Suprapubic skin (tissue), 4 donors: Measurements from ENCODE around the gene MAML2. TPM values are rescaled to one million over a fixed set of nuclear protein-coding genes. Genes with fewer than 3 reads are reported as not detected.

Experiments
- DNase-seq, 2 donors: peaks; one replicate each; pipeline ENCODE4 v3.0.0-alpha.2; 2019; ENCODE audit warnings: low spot score in 2 of 2
- H3K27ac ChIP-seq: fragments of 200-600 bp; sonication (generic); one replicate; pipeline ENCODE4 v1.5.1; 2019
- H3K27me3 ChIP-seq: fragments of 200-600 bp; sonication (generic); one replicate; pipeline ENCODE4 v1.5.1; 2019
- H3K36me3 ChIP-seq: fragments of 200-600 bp; sonication (generic); one replicate; pipeline ENCODE4 v1.5.1; 2019
- H3K4me1 ChIP-seq: fragments of 200-600 bp; sonication (generic); one replicate; pipeline ENCODE4 v1.5.1; 2019
- H3K4me3 ChIP-seq: fragments of 200-600 bp; sonication (generic); one replicate; pipeline ENCODE4 v1.5.1; 2019; ENCODE audit warnings: mild to moderate bottlenecking
- H3K9me3 ChIP-seq: fragments of 200-600 bp; sonication (generic); one replicate; pipeline ENCODE4 v1.5.1; 2019
- CTCF ChIP-seq, 2 donors: fragments of 200-600 bp in 1 of 2; fragments of 450-650 bp in 1 of 2; sonication (generic) in 1 of 2; IDR thresholded peaks; one replicate each; pipeline ENCODE4 v1.5.1; 2016 to 2019; ENCODE audit warnings: antibody characterized with exemption in 2 of 2, mild to moderate bottlenecking in 1 of 2, moderate library complexity in 1 of 2
- EP300 ChIP-seq: sonication (generic); formaldehyde crosslinking; IDR thresholded peaks from one replicate; pipeline ENCODE4 v1.6.1; 2017; ENCODE audit warnings: antibody characterized with exemption
- POLR2A ChIP-seq, 2 donors: fragments of 450-650 bp; IDR thresholded peaks; one replicate each; pipeline ENCODE4 v1.6.1; 2017; ENCODE audit warnings: antibody characterized with exemption in 2 of 2, mild to moderate bottlenecking in 2 of 2, moderate library complexity in 2 of 2
- POLR2AphosphoS5 ChIP-seq, 3 donors: sonication (generic); formaldehyde crosslinking; IDR thresholded peaks; one replicate each; pipeline ENCODE4 v1.6.1; 2017; ENCODE audit warnings: antibody characterized with exemption in 3 of 3
- WGBS: methylation state at CpG from one replicate; pipeline ENCODE4 v1.1.5; 2018; 5-methylcytosine and 5-hydroxymethylcytosine counted together
- total RNA-seq, 4 donors: library from RNA; depleted of rRNA; stranded (reverse); fragments of >200 nt; gene quantifications; one replicate each; pipeline ENCODE4 v1.1.0, GENCODE V29; 2016

Gene MAML2
- total RNA-seq, 4 donors from 2014 or later: 24.9 to 44.4 (median 30.9) TPM

DNA sequence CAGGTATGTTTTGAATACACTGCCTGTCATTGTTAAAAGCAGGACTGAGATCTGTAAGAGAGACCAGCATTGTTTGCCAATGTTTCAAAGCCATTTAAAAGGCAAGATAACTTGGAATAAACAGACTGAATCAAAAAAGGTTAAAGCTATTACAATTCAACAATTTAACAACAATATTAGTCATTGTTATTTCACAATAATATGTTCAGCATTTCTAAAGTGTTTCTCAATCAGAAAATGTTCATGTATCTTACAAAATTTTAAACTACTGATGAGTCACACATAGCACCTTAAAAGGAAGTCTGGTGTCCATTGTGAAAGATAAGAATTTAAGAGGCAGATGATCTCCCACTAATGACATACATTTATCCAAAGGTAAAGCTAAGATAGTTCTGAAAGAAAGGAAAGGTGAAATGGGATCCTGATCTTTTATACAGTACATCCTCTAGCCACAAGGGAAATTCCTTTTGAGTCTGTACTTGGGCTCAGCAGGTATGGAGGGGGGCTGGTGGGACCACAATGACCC is 79.7 kb downstream of the MAML2 start:
- no peak for TF ChIP-seq EP300
- Histone ChIP-seq H3K27me3 (no peaks in the 10 kb centered on the region), H3K9me3 (no peaks in the 10 kb centered on the region), H3K36me3 (no peaks in the 10 kb centered on the region), H3K4me3 (no peak overlapping the region), H3K27ac (peak overlapping the region; percentile 80), H3K4me1 (peaks cover 70% of the 10 kb centered on the region)
- no peak for DNase-seq

- WGBS: 98% methylated on average over 2 of the region's 2 CpGs
- DNase-seq: no peak
- peak overlapping the region; percentile 72 for H3K27ac ChIP-seq
- no peaks in the 10 kb centered on the region for H3K27me3 ChIP-seq
- H3K9me3 ChIP-seq: no peaks in the 10 kb centered on the region
- no peaks in the 10 kb centered on the region for H3K36me3 ChIP-seq
- TF ChIP-seq EP300 (no peak), POLR2AphosphoS5 (IDR thresholded peaks at IDR 0.05) (no peak), CTCF (IDR thresholded peaks at IDR 0.05) (no peak), POLR2A (IDR thresholded peaks at IDR 0.05) (no peak)
- no peak overlapping the region for H3K4me3 ChIP-seq
- peaks cover 78% of the 10 kb centered on the region for H3K4me1 ChIP-seq
Observed at GRCh38 chr11:96260532-96260931, 82.5 kb downstream of the MAML2 start.

- TF ChIP-seq POLR2A (IDR thresholded peaks at IDR 0.05) (no peak), CTCF (IDR thresholded peaks at IDR 0.05) (no peak), EP300 (no peak), POLR2AphosphoS5 (IDR thresholded peaks at IDR 0.05) (no peak)
- Histone ChIP-seq H3K4me1 (peaks cover 80% of the 10 kb centered on the region), H3K36me3 (no peaks in the 10 kb centered on the region), H3K4me3 (no peak overlapping the region), H3K9me3 (no peaks in the 10 kb centered on the region), H3K27me3 (no peaks in the 10 kb centered on the region), H3K27ac (peak overlapping the region; percentile 72)
- 52% methylated on average over 3 of the region's 3 CpGs for WGBS
- DNase-seq: no peak
Observed at GRCh38 chr11:96260067-96260511, 82.9 kb downstream of the MAML2 start.

- no peaks in the 10 kb centered on the region for H3K36me3 ChIP-seq
- no peaks in the 10 kb centered on the region for H3K27me3 ChIP-seq
- H3K4me1 ChIP-seq: peaks cover 80% of the 10 kb centered on the region
- WGBS: 51% methylated on average over 4 of the region's 4 CpGs
- peak overlapping the region; percentile 72 for H3K27ac ChIP-seq
- TF ChIP-seq POLR2AphosphoS5 (IDR thresholded peaks at IDR 0.05) (no peak), CTCF (IDR thresholded peaks at IDR 0.05) (no peak), EP300 (no peak)
- DNase-seq: no peak
- no peak overlapping the region for H3K4me3 ChIP-seq
- H3K9me3 ChIP-seq: no peaks in the 10 kb centered on the region
Observed at GRCh38 chr11:96259134-96259830, 83.7 kb downstream of the MAML2 start.

DNA sequence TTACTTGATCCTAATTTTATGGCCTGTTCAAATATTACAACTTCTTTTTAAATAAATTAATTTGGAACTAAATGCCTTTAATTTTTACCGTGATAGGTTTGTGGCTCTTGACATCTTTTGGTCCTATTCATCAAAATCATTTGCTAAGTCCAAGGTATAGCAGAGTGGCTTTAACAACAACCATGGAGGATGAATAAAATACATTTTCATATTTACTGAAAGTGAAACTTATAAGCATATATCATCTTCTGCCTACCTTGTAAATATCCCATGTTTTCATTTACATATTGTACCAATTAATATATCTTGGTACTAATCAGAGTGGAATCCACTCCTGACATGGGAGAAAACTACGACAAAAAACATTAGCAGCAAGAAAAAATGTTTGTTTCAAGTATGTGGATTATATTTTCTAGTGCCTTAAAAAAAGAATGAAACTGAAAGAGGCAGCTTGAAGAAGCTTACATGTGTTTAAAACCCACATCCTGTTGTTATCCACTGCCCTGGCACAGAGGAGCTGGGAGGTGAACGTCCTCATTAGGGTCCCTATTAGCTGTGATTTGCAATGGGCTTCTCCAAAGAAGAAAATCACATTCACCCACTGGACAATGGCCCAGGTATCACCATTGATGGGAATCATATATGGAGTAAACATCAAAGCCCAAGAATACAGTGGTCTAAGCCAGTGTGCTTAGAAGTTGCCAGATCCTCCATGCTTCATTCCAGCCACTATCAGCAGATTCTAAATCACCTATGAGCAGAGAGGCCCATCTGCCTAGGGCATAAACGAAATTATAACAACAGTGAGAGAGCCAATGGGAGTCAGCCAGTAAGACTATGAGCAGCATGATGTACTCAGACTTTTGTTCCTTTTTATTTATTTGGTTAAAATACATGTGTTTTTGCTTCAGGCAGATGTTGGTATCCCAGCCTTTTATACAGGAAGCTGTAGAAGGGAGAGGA is 84.7 kb downstream of the MAML2 start:
- H3K4me3 ChIP-seq: no peak overlapping the region
- TF ChIP-seq CTCF (IDR thresholded peaks at IDR 0.05): no peak
- no peak for TF ChIP-seq POLR2A (IDR thresholded peaks at IDR 0.05)
- TF ChIP-seq EP300: no peak
- no peak for TF ChIP-seq POLR2AphosphoS5 (IDR thresholded peaks at IDR 0.05)
- H3K27me3 ChIP-seq: no peaks in the 10 kb centered on the region
- no peaks in the 10 kb centered on the region for H3K36me3 ChIP-seq
- peak overlapping the region; percentile 72 for H3K27ac ChIP-seq
- H3K4me1 ChIP-seq: peaks cover 82% of the 10 kb centered on the region
- no peak for DNase-seq
- WGBS: 40% methylated on average over 4 of the region's 4 CpGs
- no peaks in the 10 kb centered on the region for H3K9me3 ChIP-seq
